B cell (primary cell): Measurements from ENCODE around the gene RASL10A. TPM values are rescaled to one million over a fixed set of nuclear protein-coding genes. Genes with fewer than 3 reads are reported as not detected.

Experiments
- polyA plus RNA-seq: library from polyadenylated mRNA; depleted of rRNA; stranded (reverse); fragments of >200 nt; gene quantifications from 2 replicates; pipeline ENCODE4 v1.2.3, GENCODE V29; 2012
- small RNA-seq: library from RNA; depleted of rRNA; stranded (forward); fragments of <200 nt; gene quantifications from one replicate; pipeline ENCODE3, GENCODE V24; 2012; ENCODE audit warnings: low replicate concordance, low read depth; ENCODE audit not compliant: insufficient read length
- total RNA-seq, 2 donors: library from RNA; stranded (reverse); fragments of 120-200 nt in 1 of 2; gene quantifications; 1 replicate in 1 of 2; 2 replicates in 1 of 2; pipeline versions ENCODE4 v1.2.3 to v1.2.4, GENCODE V29; 2013 to 2022

The RASL10A gene
- total and polyA plus RNA-seq, 2 donors (not counting 1 experiment from before 2014, with no cell fraction given), result 2.8 to 4.7 TPM

Small RNA genes within 50 kb of the gene (small RNA-seq; reads per million reads assigned to genes)
- gene MIR3653, result not detected

Other genes starting within 250 kb of the RASL10A start
- gene KREMEN1, start 242.7 kb downstream of the RASL10A start, total RNA-seq, result not detected in 2 replicates
- gene KREMEN1, start 242.7 kb downstream of the RASL10A start, polyA plus RNA-seq, result 0.01 TPM in 1 of 2 replicates, not detected in the other
- not detected in 2 replicates for gene EMID1, start 109.8 kb downstream of the RASL10A start, total RNA-seq
- gene EMID1, start 109.8 kb downstream of the RASL10A start, polyA plus RNA-seq, result 0.19 TPM in 1 of 2 replicates, not detected in the other
- 11.4 and 11.9 TPM in 2 replicates for gene RHBDD3, start 47.7 kb downstream of the RASL10A start, total RNA-seq
- 11.6 and 12.5 TPM in 2 replicates for gene RHBDD3, start 47.7 kb downstream of the RASL10A start, polyA plus RNA-seq
- gene EWSR1, start 47.4 kb downstream of the RASL10A start, total RNA-seq, result 289 and 295 TPM in 2 replicates
- 281 and 328 TPM in 2 replicates for gene EWSR1, start 47.4 kb downstream of the RASL10A start, polyA plus RNA-seq
- not detected in 2 replicates for gene GAS2L1, start 9.0 kb downstream of the RASL10A start, total RNA-seq
- gene GAS2L1, start 9.0 kb downstream of the RASL10A start, polyA plus RNA-seq, result 0.25 and 0.36 TPM in 2 replicates
- gene AP1B1, start 72.9 kb upstream of the RASL10A start, total RNA-seq, result 162 and 174 TPM in 2 replicates
- 124 and 139 TPM in 2 replicates for gene AP1B1, start 72.9 kb upstream of the RASL10A start, polyA plus RNA-seq
- gene RFPL1, start 122.9 kb upstream of the RASL10A start, total RNA-seq, result not detected in 2 replicates
- gene RFPL1, start 122.9 kb upstream of the RASL10A start, polyA plus RNA-seq, result not detected in 2 replicates
- gene NEFH, start 164.5 kb upstream of the RASL10A start, total RNA-seq, result 0.10 and 0.19 TPM in 2 replicates
- gene NEFH, start 164.5 kb upstream of the RASL10A start, polyA plus RNA-seq, result 0.04 and 0.07 TPM in 2 replicates
- gene THOC5, start 238.1 kb upstream of the RASL10A start, total RNA-seq, result 59.1 and 66.2 TPM in 2 replicates
- 25.7 and 26.5 TPM in 2 replicates for gene THOC5, start 238.1 kb upstream of the RASL10A start, polyA plus RNA-seq